Measurements from ENCODE around the gene HIRIP3. TPM values are rescaled to one million over a fixed set of nuclear protein-coding genes. Genes with fewer than 3 reads are reported as not detected.

Gene HIRIP3
- polyA plus RNA-seq, 1 of the 3 experiments (the other 2 are of a cell fraction), result 18.9 TPM

DNA sequence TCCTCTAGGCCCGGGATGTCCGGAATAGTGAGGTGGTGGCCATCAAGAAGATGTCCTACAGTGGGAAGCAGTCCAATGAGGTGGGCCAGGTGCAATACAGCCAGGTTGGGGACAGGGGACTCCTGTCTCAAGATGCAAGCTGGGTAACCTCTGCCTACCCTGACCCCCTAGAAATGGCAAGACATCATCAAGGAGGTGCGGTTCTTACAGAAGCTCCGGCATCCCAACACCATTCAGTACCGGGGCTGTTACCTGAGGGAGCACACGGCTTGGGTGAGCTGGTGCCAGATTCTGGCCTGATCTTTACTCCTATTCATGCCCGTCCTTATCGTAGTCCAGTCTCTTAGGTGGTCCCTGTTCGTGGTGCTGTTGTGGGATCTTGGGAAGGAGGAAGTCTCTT, 17.3 kb downstream of the HIRIP3 start:
- peaks cover 20 to 24% of the 10 kb centered on the region in 2 experiments; a peak in 3 of 4 replicates for H3K4me1 ChIP-seq (ENCODE audit: control insufficient read depth in 1 of 2, insufficient read depth in 2 of 2, low read depth in 1 of 2, low read length in 1 of 2)
- peaks cover 46% of the 10 kb centered on the region for H3K79me2 ChIP-seq (ENCODE audit: insufficient read depth)
- H3K4me3 ChIP-seq (ENCODE audit: low read depth in 2 of 2, low read length in 1 of 2), result no peak overlapping the region
- H2AFZ ChIP-seq (ENCODE audit: low read depth), result no peak overlapping the region
- H3K9me2 ChIP-seq, result no peaks in the 10 kb centered on the region
- peaks cover 23 to 58% of the 10 kb centered on the region in 2 experiments for H3K36me3 ChIP-seq (replicated peaks in 1 of 2; ENCODE audit: control insufficient read depth in 1 of 2, insufficient read depth in 2 of 2, low read length in 1 of 2)
- CTCF ChIA-PET, result interaction anchor here (0.8 to 8.2 kb wide), 3 partner anchors 9 to 54 kb away, joined by 3 to 41 read pairs (median 13); no protein-coding TSS in a partner anchor
- 95% methylated on average over 4 of the region's 9 CpGs for WGBS (ENCODE audit: low lambda C conversion rate)
- H3K27ac ChIP-seq (ENCODE audit: low read depth in 2 of 2, low read length in 1 of 2), result no peak overlapping the region
- H3F3A ChIP-seq (replicated peaks; ENCODE audit: insufficient read depth), result no peaks in the 10 kb centered on the region
- H3K4me2 ChIP-seq, result no peak overlapping the region
- POLR2A ChIA-PET, result no interaction called here
- no peaks in the 10 kb centered on the region for H3K9me3 ChIP-seq
- TF ChIP-seq, protein P1, sequence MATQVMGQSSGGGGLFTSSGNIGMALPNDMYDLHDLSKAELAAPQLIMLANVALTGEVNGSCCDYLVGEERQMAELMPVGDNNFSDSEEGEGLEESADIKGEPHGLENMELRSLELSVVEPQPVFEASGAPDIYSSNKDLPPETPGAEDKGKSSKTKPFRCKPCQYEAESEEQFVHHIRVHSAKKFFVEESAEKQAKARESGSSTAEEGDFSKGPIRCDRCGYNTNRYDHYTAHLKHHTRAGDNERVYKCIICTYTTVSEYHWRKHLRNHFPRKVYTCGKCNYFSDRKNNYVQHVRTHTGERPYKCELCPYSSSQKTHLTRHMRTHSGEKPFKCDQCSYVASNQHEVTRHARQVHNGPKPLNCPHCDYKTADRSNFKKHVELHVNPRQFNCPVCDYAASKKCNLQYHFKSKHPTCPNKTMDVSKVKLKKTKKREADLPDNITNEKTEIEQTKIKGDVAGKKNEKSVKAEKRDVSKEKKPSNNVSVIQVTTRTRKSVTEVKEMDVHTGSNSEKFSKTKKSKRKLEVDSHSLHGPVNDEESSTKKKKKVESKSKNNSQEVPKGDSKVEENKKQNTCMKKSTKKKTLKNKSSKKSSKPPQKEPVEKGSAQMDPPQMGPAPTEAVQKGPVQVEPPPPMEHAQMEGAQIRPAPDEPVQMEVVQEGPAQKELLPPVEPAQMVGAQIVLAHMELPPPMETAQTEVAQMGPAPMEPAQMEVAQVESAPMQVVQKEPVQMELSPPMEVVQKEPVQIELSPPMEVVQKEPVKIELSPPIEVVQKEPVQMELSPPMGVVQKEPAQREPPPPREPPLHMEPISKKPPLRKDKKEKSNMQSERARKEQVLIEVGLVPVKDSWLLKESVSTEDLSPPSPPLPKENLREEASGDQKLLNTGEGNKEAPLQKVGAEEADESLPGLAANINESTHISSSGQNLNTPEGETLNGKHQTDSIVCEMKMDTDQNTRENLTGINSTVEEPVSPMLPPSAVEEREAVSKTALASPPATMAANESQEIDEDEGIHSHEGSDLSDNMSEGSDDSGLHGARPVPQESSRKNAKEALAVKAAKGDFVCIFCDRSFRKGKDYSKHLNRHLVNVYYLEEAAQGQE (IDR thresholded peaks at IDR 0.05; ENCODE audit: low read depth, low read length), result no peak
- TF ChIP-seq, protein P2, sequence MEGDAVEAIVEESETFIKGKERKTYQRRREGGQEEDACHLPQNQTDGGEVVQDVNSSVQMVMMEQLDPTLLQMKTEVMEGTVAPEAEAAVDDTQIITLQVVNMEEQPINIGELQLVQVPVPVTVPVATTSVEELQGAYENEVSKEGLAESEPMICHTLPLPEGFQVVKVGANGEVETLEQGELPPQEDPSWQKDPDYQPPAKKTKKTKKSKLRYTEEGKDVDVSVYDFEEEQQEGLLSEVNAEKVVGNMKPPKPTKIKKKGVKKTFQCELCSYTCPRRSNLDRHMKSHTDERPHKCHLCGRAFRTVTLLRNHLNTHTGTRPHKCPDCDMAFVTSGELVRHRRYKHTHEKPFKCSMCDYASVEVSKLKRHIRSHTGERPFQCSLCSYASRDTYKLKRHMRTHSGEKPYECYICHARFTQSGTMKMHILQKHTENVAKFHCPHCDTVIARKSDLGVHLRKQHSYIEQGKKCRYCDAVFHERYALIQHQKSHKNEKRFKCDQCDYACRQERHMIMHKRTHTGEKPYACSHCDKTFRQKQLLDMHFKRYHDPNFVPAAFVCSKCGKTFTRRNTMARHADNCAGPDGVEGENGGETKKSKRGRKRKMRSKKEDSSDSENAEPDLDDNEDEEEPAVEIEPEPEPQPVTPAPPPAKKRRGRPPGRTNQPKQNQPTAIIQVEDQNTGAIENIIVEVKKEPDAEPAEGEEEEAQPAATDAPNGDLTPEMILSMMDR (IDR thresholded peaks at IDR 0.05), result no peak
- TF ChIP-seq POLR2AphosphoS5 (IDR thresholded peaks at IDR 0.05; ENCODE audit: low read depth, low read length), result no peak
- TF ChIP-seq, protein P3, sequence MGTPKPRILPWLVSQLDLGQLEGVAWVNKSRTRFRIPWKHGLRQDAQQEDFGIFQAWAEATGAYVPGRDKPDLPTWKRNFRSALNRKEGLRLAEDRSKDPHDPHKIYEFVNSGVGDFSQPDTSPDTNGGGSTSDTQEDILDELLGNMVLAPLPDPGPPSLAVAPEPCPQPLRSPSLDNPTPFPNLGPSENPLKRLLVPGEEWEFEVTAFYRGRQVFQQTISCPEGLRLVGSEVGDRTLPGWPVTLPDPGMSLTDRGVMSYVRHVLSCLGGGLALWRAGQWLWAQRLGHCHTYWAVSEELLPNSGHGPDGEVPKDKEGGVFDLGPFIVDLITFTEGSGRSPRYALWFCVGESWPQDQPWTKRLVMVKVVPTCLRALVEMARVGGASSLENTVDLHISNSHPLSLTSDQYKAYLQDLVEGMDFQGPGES (IDR thresholded peaks at IDR 0.05; ENCODE audit: low read depth, low read length), result no peak
- no peak for TF ChIP-seq FOXJ3 (CRISPR knock-in tag; IDR thresholded peaks at IDR 0.05)
- TF ChIP-seq FOXM1 (IDR thresholded peaks at IDR 0.05; ENCODE audit: low read depth), result no peak
- TF ChIP-seq, protein P4, sequence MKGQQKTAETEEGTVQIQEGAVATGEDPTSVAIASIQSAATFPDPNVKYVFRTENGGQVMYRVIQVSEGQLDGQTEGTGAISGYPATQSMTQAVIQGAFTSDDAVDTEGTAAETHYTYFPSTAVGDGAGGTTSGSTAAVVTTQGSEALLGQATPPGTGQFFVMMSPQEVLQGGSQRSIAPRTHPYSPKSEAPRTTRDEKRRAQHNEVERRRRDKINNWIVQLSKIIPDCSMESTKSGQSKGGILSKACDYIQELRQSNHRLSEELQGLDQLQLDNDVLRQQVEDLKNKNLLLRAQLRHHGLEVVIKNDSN (IDR thresholded peaks at IDR 0.05; ENCODE audit: borderline replicate concordance, low read depth), result no peak
- TF ChIP-seq RAD21 (IDR thresholded peaks at IDR 0.05; ENCODE audit: low read length), result no peak
- no peak for TF ChIP-seq TEAD4 (IDR thresholded peaks at IDR 0.05; ENCODE audit: borderline replicate concordance, insufficient read depth)
- no peak for TF ChIP-seq GATA2 (CRISPR knock-in tag; IDR thresholded peaks at IDR 0.05)
- no peak for TF ChIP-seq SMC3 (IDR thresholded peaks at IDR 0.05; ENCODE audit: low read depth, low read length)
- TF ChIP-seq YY1 (IDR thresholded peaks at IDR 0.05; ENCODE audit: low read depth), result no peak
- TF ChIP-seq, protein P5, sequence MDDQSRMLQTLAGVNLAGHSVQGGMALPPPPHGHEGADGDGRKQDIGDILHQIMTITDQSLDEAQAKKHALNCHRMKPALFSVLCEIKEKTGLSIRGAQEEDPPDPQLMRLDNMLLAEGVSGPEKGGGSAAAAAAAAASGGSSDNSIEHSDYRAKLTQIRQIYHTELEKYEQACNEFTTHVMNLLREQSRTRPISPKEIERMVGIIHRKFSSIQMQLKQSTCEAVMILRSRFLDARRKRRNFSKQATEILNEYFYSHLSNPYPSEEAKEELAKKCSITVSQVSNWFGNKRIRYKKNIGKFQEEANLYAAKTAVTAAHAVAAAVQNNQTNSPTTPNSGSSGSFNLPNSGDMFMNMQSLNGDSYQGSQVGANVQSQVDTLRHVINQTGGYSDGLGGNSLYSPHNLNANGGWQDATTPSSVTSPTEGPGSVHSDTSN (IDR thresholded peaks at IDR 0.05), result no peak
- no peak for TF ChIP-seq RCOR1 (IDR thresholded peaks at IDR 0.05; ENCODE audit: low read length)
- TF ChIP-seq JUND (IDR thresholded peaks at IDR 0.05), result no peak
- no peak for TF ChIP-seq RXRA (IDR thresholded peaks at IDR 0.05; ENCODE audit: borderline replicate concordance, low read depth)
- H4K20me1 ChIP-seq (ENCODE audit: insufficient read depth), result peaks cover 38% of the 10 kb centered on the region
- no peak for DNase-seq
- no peak overlapping the region for H3K9ac ChIP-seq
- H3K27me3 ChIP-seq (ENCODE audit: insufficient read depth), result no peaks in the 10 kb centered on the region
